GM08714 (cell line): ENCODE measurements around the gene PACSIN1.

Experiments
- H3K4me3 ChIP-seq: fragments of 200-500 bp; sonication (Bioruptor generic); 2 replicates; pipeline ENCODE4 v1.5.1; 2014; ENCODE audit warnings: mild to moderate bottlenecking, low read length, inconsistent platforms
- ZNF274 ChIP-seq: IDR thresholded peaks from 2 replicates; pipeline ENCODE4 v1.6.1; 2012; ENCODE audit warnings: mild to moderate bottlenecking, low read depth, low read length

Gene PACSIN1

GRCh38 chr6:34465531-34466241 lies at the start of gene PACSIN1:
Gene PACSIN1 (plus strand): TSS chr6:34466076. CDS start chr6:34526306, 60,230 bp downstream.
- TF ChIP-seq ZNF274: no peak
- H3K4me3 ChIP-seq: peak within 1 kb of the TSS; percentile 19; the same call in 1 of the 2 replicates

- no peak for TF ChIP-seq ZNF274
- H3K4me3 ChIP-seq: no peak overlapping the region
Measured at GRCh38 chr6:34416877-34417371, 49.0 kb upstream of the PACSIN1 start.

GRCh38 chr6:34418367-34418766 lies 47.5 kb upstream of the PACSIN1 start:
- no peak for TF ChIP-seq ZNF274
- no peak overlapping the region for H3K4me3 ChIP-seq

- no peak for TF ChIP-seq ZNF274
- H3K4me3 ChIP-seq: no peak overlapping the region
Measured at GRCh38 chr6:34423254-34423653, 42.6 kb upstream of the PACSIN1 start.

GRCh38 chr6:34424200-34425131 lies 41.4 kb upstream of the PACSIN1 start:
- no peak for TF ChIP-seq ZNF274
- H3K4me3 ChIP-seq: peak overlapping the region; percentile 84

- no peak for TF ChIP-seq ZNF274
- H3K4me3 ChIP-seq: peak overlapping the region; percentile 84
Measured at GRCh38 chr6:34425132-34425497, 40.8 kb upstream of the PACSIN1 start.

GRCh38 chr6:34425498-34426410 lies 40.1 kb upstream of the PACSIN1 start, which contains the start of gene RPS10:
Gene RPS10 (minus strand): TSS chr6:34426069. CDS start chr6:34425221, 848 bp downstream.
- TF ChIP-seq ZNF274: no peak
- peak within 1 kb of the TSS; percentile 84 for H3K4me3 ChIP-seq

GRCh38 chr6:34435916-34436315 lies 30.0 kb upstream of the PACSIN1 start:
- H3K4me3 ChIP-seq: no peak overlapping the region
- no peak for TF ChIP-seq ZNF274

- no peak overlapping the region for H3K4me3 ChIP-seq
- TF ChIP-seq ZNF274: no peak
Measured at GRCh38 chr6:34436803-34437643, 28.9 kb upstream of the PACSIN1 start.

- H3K4me3 ChIP-seq: no peak overlapping the region
- TF ChIP-seq ZNF274: no peak
Measured at GRCh38 chr6:34437644-34437970, 28.3 kb upstream of the PACSIN1 start.

GRCh38 chr6:34438705-34439104 lies 27.2 kb upstream of the PACSIN1 start:
- TF ChIP-seq ZNF274: no peak
- H3K4me3 ChIP-seq: no peak overlapping the region

- H3K4me3 ChIP-seq: no peak overlapping the region
- TF ChIP-seq ZNF274: no peak
Measured at GRCh38 chr6:34439442-34439841, 26.4 kb upstream of the PACSIN1 start.

GRCh38 chr6:34441526-34441925 lies 24.4 kb upstream of the PACSIN1 start:
- TF ChIP-seq ZNF274: no peak

GRCh38 chr6:34445313-34445860 lies 20.5 kb upstream of the PACSIN1 start:
- H3K4me3 ChIP-seq: no peak overlapping the region
- no peak for TF ChIP-seq ZNF274

More at GRCh38 chr6:34441526-34441925, 24.4 kb upstream of the PACSIN1 start:
- H3K4me3 ChIP-seq: no peak overlapping the region
